Peyer's patch (tissue), 4 donors: Measurements from ENCODE around the gene GGA1.

ENCODE experiments used
- POLR2A ChIP-seq, 2 donors: fragments of 450-650 bp; IDR thresholded peaks; one replicate each; pipeline ENCODE4 v1.5.1; 2017; ENCODE audit warnings: antibody characterized with exemption in 2 of 2, mild to moderate bottlenecking in 2 of 2, moderate library complexity in 2 of 2
- TF ChIP-seq, protein P1 (sequence below), 6 experiments: fragments of 450-650 bp in 4 of 6; fragments of 200-600 bp in 2 of 6; sonication (generic) in 1 of 6; IDR thresholded peaks; one replicate each; pipeline ENCODE4 v1.5.1; 2017 to 2019; ENCODE audit warnings: antibody characterized with exemption in 6 of 6, mild to moderate bottlenecking in 3 of 6, moderate library complexity in 1 of 6

DNA sequence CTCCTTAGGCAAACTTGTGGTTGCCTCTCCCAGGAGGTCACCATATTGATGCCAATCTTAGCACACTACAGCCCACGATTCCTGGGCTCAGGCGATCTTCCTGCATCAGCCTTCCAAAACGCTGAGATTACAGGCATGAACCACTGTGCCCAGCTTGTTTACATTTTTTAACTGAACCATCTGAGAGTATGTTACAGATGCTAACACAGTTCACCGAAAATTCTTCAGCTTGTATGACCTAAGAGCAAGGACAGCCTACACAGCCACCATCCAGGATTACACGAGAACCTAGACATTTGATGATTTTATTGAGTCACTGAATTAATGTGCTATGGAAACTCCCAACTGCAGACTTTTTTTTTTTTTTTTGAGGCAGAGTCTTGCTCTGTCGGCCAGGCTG lies 61.0 kb downstream of the GGA1 start:
- no peak for TF ChIP-seq POLR2A (IDR thresholded peaks at IDR 0.05)
- TF ChIP-seq, protein P1, sequence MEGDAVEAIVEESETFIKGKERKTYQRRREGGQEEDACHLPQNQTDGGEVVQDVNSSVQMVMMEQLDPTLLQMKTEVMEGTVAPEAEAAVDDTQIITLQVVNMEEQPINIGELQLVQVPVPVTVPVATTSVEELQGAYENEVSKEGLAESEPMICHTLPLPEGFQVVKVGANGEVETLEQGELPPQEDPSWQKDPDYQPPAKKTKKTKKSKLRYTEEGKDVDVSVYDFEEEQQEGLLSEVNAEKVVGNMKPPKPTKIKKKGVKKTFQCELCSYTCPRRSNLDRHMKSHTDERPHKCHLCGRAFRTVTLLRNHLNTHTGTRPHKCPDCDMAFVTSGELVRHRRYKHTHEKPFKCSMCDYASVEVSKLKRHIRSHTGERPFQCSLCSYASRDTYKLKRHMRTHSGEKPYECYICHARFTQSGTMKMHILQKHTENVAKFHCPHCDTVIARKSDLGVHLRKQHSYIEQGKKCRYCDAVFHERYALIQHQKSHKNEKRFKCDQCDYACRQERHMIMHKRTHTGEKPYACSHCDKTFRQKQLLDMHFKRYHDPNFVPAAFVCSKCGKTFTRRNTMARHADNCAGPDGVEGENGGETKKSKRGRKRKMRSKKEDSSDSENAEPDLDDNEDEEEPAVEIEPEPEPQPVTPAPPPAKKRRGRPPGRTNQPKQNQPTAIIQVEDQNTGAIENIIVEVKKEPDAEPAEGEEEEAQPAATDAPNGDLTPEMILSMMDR (IDR thresholded peaks at IDR 0.05) = no peak
